ENCODE results near the gene PCDHB15.

GRCh38 chr5:141196363-141196762 is 48.8 kb upstream of the PCDHB15 start:
- TF ChIP-seq CTCF (conservative IDR thresholded peaks at IDR 0.05) (no peak), ZFX (IDR thresholded peaks at IDR 0.05) (no peak)

Data from C4-2B (cell line).